ENCODE measurements around the gene KLHL9.

KLHL9 gene

GRCh38 chr9:21324047-21324446, 11.2 kb downstream of the KLHL9 start:
- Histone ChIP-seq H3K27me3 (no peaks in the 10 kb centered on the region), H3K4me1 (peaks cover 0 to 16% (median 0%) of the 10 kb centered on the region in 10 experiments; a peak in 4 of 20 replicates), H3K4me2 (peak overlapping the region in 2 of 11 experiments; percentile 1 to 54; a peak in 2 of 22 replicates), H3K4me3 (no peak overlapping the region), H3K27ac (no peak overlapping the region), H3K36me3 (peaks cover 32 to 56% (median 46%) of the 10 kb centered on the region in 11 experiments; a peak in 21 of 22 replicates), H3K9ac (no peak overlapping the region), H4K20me1 (peaks cover 36 to 85% (median 55%) of the 10 kb centered on the region in 11 experiments), H3K9me3 (replicated peaks in 1 of 11) (no peaks in the 10 kb centered on the region)
- TF ChIP-seq Cebpa-rat (IDR thresholded peaks at IDR 0.05) = no peak

GRCh38 chr9:21322911-21323461, 12.2 kb downstream of the KLHL9 start:
- no peak for TF ChIP-seq Cebpa-rat (IDR thresholded peaks at IDR 0.05)
- peaks cover 32 to 53% (median 44%) of the 10 kb centered on the region in 11 experiments; a peak in 21 of 22 replicates for H3K36me3 ChIP-seq
- H3K4me3 ChIP-seq = no peak overlapping the region
- no peak overlapping the region for H3K9ac ChIP-seq
- no peak overlapping the region for H3K4me2 ChIP-seq
- no peaks in the 10 kb centered on the region for H3K9me3 ChIP-seq (replicated peaks in 1 of 11)
- H3K27ac ChIP-seq = no peak overlapping the region
- no peaks in the 10 kb centered on the region for H3K27me3 ChIP-seq
- peaks cover 0 to 12% (median 0%) of the 10 kb centered on the region in 10 experiments; a peak in 3 of 20 replicates for H3K4me1 ChIP-seq
- peaks cover 25 to 74% (median 44%) of the 10 kb centered on the region in 11 experiments for H4K20me1 ChIP-seq

GRCh38 chr9:21320465-21320864, 14.7 kb downstream of the KLHL9 start:
- Histone ChIP-seq H3K36me3 (peaks cover 28 to 46% (median 40%) of the 10 kb centered on the region in 11 experiments; a peak in 21 of 22 replicates), H3K9ac (no peak overlapping the region), H3K9me3 (replicated peaks in 1 of 11) (no peaks in the 10 kb centered on the region), H3K4me3 (no peak overlapping the region), H4K20me1 (peaks cover 3 to 49% (median 20%) of the 10 kb centered on the region in 11 experiments; a peak in 21 of 22 replicates), H3K27me3 (peaks cover 0 to 17% (median 0%) of the 10 kb centered on the region in 11 experiments; a peak in 3 of 22 replicates), H3K4me2 (no peak overlapping the region), H3K27ac (no peak overlapping the region), H3K4me1 (peaks cover 0 to 12% (median 0%) of the 10 kb centered on the region in 10 experiments; a peak in 3 of 20 replicates)
- TF ChIP-seq Cebpa-rat (IDR thresholded peaks at IDR 0.05) = no peak

- peaks cover 0 to 20% (median 0%) of the 10 kb centered on the region in 11 experiments; a peak in 3 of 22 replicates for H3K27me3 ChIP-seq
- no peak overlapping the region for H3K27ac ChIP-seq
- H3K4me1 ChIP-seq = peaks cover 0 to 7% (median 0%) of the 10 kb centered on the region in 10 experiments; a peak in 2 of 20 replicates
- peaks cover 14 to 24% (median 20%) of the 10 kb centered on the region in 11 experiments; a peak in 19 of 22 replicates for H3K36me3 ChIP-seq
- no peaks in the 10 kb centered on the region for H3K9me3 ChIP-seq (replicated peaks in 1 of 11)
- H4K20me1 ChIP-seq = peaks cover 0 to 27% (median 6%) of the 10 kb centered on the region in 11 experiments; a peak in 9 of 22 replicates
- TF ChIP-seq Cebpa-rat (IDR thresholded peaks at IDR 0.05) = no peak
- H3K9ac ChIP-seq = no peak overlapping the region
- H3K4me3 ChIP-seq = no peak overlapping the region
- no peak overlapping the region for H3K4me2 ChIP-seq
These were observed 17.0 kb downstream of the KLHL9 start for GRCh38 chr9:21317956-21318923.

- Histone ChIP-seq H4K20me1 (peaks cover 0 to 13% (median 0%) of the 10 kb centered on the region in 11 experiments; a peak in 5 of 22 replicates), H3K4me2 (no peak overlapping the region), H3K9me3 (replicated peaks in 1 of 11) (no peaks in the 10 kb centered on the region), H3K9ac (no peak overlapping the region), H3K27ac (no peak overlapping the region), H3K4me3 (no peak overlapping the region), H3K27me3 (peaks cover 0 to 20% (median 0%) of the 10 kb centered on the region in 11 experiments; a peak in 3 of 22 replicates), H3K36me3 (peaks cover under 1 to 10% (median 8%) of the 10 kb centered on the region in 11 experiments; a peak in 14 of 22 replicates), H3K4me1 (peaks cover 0 to 7% (median 0%) of the 10 kb centered on the region in 10 experiments; a peak in 1 of 20 replicates)
- no peak for TF ChIP-seq Cebpa-rat (IDR thresholded peaks at IDR 0.05)
These were observed 18.3 kb downstream of the KLHL9 start for GRCh38 chr9:21316860-21317259.

- Histone ChIP-seq H3K9ac (no peak overlapping the region), H3K9me3 (replicated peaks in 1 of 11) (peaks cover 0 to 2% (median 0%) of the 10 kb centered on the region in 11 experiments; a peak in 2 of 22 replicates), H4K20me1 (peaks cover 0 to 7% (median 0%) of the 10 kb centered on the region in 11 experiments; a peak in 5 of 22 replicates)
These were observed 19.0 kb downstream of the KLHL9 start for GRCh38 chr9:21316032-21316842.

GRCh38 chr9:21314152-21314551, 21.1 kb downstream of the KLHL9 start:
- Histone ChIP-seq H3K27ac (no peak overlapping the region), H3K4me3 (no peak overlapping the region), H3K27me3 (peaks cover 0 to 22% (median 0%) of the 10 kb centered on the region in 11 experiments; a peak in 3 of 22 replicates), H3K9ac (no peak overlapping the region), H3K4me1 (peaks cover 0 to 7% (median 0%) of the 10 kb centered on the region in 10 experiments; a peak in 1 of 20 replicates), H4K20me1 (no peaks in the 10 kb centered on the region), H3K4me2 (no peak overlapping the region), H3K36me3 (no peaks in the 10 kb centered on the region), H3K9me3 (replicated peaks in 1 of 11) (peaks cover 0 to 5% (median 0%) of the 10 kb centered on the region in 11 experiments; a peak in 2 of 22 replicates)
- TF ChIP-seq Cebpa-rat (IDR thresholded peaks at IDR 0.05) = peak in 2 of 11 experiments; percentile 24 to 41; a peak in 1 of 22 replicates

More at GRCh38 chr9:21316032-21316842, 19.0 kb downstream of the KLHL9 start:
- no peak for TF ChIP-seq Cebpa-rat (IDR thresholded peaks at IDR 0.05)
- Histone ChIP-seq H3K4me2 (no peak overlapping the region), H3K4me3 (no peak overlapping the region), H3K27me3 (peaks cover 0 to 20% (median 0%) of the 10 kb centered on the region in 11 experiments; a peak in 3 of 22 replicates), H3K4me1 (peaks cover 0 to 7% (median 0%) of the 10 kb centered on the region in 10 experiments; a peak in 1 of 20 replicates), H3K36me3 (peaks cover 0 to 4% (median 3%) of the 10 kb centered on the region in 11 experiments; a peak in 11 of 22 replicates), H3K27ac (no peak overlapping the region)

GRCh38 chr9:21311889-21312288, 23.3 kb downstream of the KLHL9 start:
- Histone ChIP-seq H3K4me2 (no peak overlapping the region), H3K4me1 (peaks cover 0 to 6% (median 0%) of the 10 kb centered on the region in 10 experiments; a peak in 1 of 20 replicates), H3K9ac (no peak overlapping the region), H3K27ac (no peak overlapping the region), H3K4me3 (no peak overlapping the region), H3K27me3 (peaks cover 0 to 30% (median 0%) of the 10 kb centered on the region in 11 experiments; a peak in 3 of 22 replicates), H4K20me1 (no peaks in the 10 kb centered on the region), H3K9me3 (replicated peaks in 1 of 11) (peaks cover 0 to 5% (median 0%) of the 10 kb centered on the region in 11 experiments; a peak in 2 of 22 replicates), H3K36me3 (no peaks in the 10 kb centered on the region)
- no peak for TF ChIP-seq Cebpa-rat (IDR thresholded peaks at IDR 0.05)
